NCI-H446 (cell line): ENCODE measurements around the gene HOXC5.
"Not testable (repeated sequence)": the region's sequence is repeated elsewhere in the genome, so short reads cannot be mapped to it uniquely, and the experiment has no call there.

Experiments
- DNase-seq, 2 experiments: peaks; one replicate each; lab custom pipeline; 2025; lab: John Stamatoyannopoulos, UW

The HOXC5 gene

DNA sequence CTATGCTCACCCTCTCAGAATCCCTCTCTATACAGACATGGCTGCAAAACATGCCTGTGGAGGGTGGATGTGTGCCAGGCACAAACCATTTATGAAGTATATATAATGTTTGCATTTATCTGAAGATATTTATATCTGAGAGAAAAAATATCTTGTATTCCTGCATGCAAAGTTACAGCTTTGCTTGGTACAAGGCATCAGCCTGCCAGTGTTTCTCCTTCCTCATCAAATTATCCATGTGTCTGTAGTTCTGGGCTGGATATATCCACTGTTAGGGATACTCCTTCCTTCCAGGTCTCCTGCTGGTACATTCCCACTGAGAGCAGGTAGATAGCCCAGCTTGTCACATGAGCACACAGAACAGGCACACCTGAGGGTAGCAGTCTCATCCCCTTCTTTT is 32.8 kb downstream of the HOXC5 start:
- DNase-seq, result no peak

DNA sequence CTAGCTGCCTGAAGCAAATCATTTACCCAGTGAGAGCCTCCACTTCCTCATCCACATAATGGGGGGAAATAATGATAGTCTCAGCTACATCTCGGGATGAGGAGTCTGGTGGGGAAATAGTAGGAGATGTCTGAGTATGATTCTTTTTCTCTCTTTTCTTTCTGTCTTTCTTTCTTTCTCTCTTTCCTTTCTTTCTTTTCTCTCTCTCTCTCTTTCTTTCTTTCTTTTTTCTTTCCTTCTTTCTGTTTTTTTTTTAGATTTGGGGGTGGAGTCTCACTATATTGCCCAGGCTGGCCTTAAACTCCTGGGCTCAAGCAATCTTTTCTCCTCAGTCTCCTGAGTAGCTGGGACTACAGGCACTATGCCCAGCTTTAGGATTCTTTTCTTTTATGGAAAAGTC is 33.6 kb downstream of the HOXC5 start:
- no peak for DNase-seq

DNA sequence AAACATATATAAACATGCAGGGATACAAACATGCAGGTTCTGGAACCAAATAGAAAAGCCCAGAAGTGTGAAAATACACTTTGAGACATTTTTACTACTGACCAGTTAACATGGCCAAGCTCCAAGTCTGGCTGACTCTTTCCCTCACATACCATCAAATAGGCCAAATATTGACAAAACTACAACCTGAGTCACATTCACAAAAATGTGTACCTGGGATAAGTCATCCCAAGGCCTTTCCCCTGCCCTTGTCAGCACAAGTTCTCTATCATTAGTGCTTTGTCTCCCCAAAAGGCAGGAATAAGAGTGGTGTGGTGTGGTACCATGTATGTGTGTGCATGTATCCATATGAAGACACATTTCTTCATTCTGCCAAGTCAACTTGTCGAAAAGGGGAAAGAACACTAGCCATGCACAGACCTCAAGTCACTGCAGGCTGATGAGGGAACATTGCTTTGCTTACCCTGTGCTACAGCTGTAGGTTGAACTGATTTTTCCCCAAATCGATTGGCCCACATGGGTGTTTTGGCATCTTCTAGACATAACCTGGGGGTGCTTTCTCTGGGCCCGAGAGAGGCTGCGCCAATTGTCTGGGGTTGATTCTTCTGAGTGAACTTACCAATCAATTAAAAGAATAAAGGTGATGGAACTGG is 35.7 kb downstream of the HOXC5 start:
- DNase-seq, result no peak

GRCh38 chr12:54071942-54072341 is 39.1 kb downstream of the HOXC5 start:
- DNase-seq, result no peak

- DNase-seq, result no peak
Measured at GRCh38 chr12:54074308-54074707, 41.5 kb downstream of the HOXC5 start.

GRCh38 chr12:54075409-54075808 is 42.6 kb downstream of the HOXC5 start:
- no peak for DNase-seq

- no peak for DNase-seq
Measured at GRCh38 chr12:54075974-54076373, 43.1 kb downstream of the HOXC5 start.

GRCh38 chr12:54077843-54078242 is 45.0 kb downstream of the HOXC5 start:
- DNase-seq, result not testable (repeated sequence)

DNA sequence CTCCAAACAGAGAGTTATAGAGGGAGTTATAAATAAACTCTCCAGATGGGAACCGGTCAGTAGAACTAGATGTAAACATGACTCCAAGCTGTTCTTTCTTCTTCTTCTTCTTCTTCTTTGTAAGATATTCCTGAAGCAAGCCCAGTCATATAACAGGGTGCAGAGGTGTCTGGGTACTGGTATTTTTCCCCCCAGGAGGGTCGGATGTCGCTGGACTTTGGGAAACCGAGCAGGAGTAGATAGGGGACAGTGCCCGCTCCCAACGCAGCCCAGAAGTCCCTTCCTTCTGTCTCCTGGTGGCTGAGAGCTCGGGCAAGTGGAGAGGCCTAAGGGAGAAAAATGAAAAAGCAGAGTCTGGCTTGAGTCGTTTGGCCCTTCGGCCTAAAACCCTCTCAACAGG is 46.3 kb downstream of the HOXC5 start:
- not testable (repeated sequence) for DNase-seq

DNA sequence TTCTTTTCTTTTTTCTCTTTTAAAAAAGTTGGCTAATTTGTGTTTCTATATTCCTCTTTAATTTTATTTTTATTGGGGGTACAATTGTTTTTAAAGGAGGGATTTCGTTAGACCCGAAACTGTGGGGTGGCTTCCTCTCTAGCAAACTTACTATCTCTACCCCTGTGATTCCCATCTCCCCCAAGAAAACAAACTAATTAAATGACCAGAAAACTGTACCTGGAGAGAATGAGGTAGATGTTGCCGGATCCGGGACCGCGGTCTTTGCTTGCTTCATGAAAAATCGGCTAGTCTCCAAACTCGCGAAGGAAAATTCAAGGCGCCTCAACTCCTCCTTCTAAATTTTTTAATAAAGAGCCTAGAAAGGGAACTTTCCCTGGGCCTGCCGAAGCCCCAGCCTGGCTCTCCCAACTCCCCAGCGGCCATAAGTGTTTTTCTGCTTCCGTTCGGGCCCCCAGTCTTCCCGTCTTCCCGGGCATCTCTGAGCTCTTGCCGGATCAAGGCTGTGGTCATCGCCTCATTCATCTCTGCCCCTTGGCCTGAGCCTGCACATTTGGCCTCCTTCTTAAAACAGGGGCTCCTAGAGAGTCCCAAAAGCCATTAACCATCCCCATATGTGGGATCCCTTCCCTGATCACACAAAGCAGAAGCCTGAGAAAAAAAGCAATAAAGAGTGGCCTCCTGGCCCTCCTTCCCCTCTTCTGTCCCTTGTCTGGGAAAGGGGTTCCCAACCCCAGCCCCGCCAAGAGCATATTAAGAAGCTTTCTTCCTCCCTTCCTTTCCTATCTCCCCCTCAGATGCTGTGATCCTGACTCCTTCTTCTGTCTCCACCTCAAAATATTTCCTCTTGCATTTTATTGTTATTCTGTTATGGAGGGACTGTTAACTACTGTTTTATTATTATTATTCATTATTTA is 47.4 kb downstream of the HOXC5 start:
- DNase-seq, result not testable (repeated sequence)

GRCh38 chr12:54081053-54081514 is 48.2 kb downstream of the HOXC5 start:
- not testable (repeated sequence) for DNase-seq

GRCh38 chr12:54081581-54082396 is 48.9 kb downstream of the HOXC5 start:
- not testable (repeated sequence) for DNase-seq

DNA sequence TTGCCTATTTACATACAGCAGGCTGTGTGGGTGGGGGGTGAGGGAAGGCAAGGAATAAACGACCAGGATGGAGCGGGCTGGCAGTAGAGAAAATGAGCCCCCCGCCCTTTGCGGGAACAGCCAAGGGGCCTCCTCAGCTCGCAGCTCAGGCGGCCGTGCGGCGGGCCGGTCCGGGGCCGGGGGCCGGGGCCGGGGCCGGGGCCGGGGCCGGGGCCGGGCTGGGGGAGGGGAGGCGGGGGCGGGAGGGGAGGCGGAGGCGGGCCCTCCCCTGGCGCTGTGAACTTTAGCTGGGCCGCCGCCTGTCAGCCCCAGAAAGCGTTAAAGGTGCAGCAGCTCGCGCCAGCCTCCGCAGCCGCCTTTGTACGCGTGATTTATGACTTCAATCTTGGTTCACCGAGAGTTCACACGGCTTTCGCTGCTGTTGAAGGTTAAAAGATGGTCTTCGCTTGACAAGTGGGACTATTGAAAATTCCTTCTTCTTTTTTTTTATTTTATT is 49.6 kb downstream of the HOXC5 start:
- no peak for DNase-seq
